Measurements from ENCODE around the gene CHRNA4. TPM values are rescaled to one million over a fixed set of nuclear protein-coding genes. Genes with fewer than 3 reads are reported as not detected.

CHRNA4 gene
- total and polyA plus RNA-seq, 2 donors (not counting 1 experiment from before 2014, with no cell fraction given), result not detected

DNA sequence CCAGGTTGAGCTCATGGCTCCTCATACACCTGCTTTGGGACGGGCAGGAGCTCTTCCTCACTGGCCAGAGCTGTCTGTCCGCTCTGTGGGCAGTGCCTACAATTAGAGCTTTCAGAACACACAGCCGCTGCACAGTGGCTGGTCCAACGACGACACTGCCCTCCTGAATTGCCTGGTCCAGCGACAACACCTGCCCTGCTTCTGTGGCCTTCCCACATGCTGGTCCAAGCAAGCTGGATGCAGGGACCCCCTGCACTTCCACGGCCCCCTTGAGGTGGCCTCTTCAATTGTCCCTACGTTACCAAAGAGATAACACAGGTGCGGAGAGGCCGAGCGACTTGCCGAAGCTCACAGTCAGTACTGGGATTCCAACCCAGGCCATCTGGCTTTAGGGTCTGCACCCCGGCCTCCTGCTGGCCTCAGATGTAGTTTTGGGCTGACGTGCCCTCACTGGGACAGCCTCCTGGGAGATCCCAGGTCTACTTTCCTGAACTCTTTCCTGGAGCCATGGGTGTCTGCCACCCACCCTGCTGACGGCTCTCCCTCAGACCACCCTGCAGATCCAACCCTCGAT lies 1.4 kb upstream of the CHRNA4 start:
- H3K4me1 ChIP-seq (ENCODE audit: control insufficient read depth, extremely low read depth, insufficient read depth, low read length), result no peaks in the 10 kb centered on the region
- H2AFZ ChIP-seq (ENCODE audit: low read length), result no peak overlapping the region
- no peak overlapping the region for H3K9ac ChIP-seq (ENCODE audit: insufficient read depth, low read length)
- H3K36me3 ChIP-seq (ENCODE audit: control insufficient read depth, insufficient read depth, low read length), result no peaks in the 10 kb centered on the region
- no peaks in the 10 kb centered on the region for H3K27me3 ChIP-seq (ENCODE audit: control insufficient read depth, insufficient read depth, low read length)
- no peaks in the 10 kb centered on the region for H4K20me1 ChIP-seq (ENCODE audit: control insufficient read depth, extremely low read depth, insufficient read depth, low read length)
- H3K27ac ChIP-seq (ENCODE audit: insufficient read depth, low read length), result no peak overlapping the region
- H3K4me2 ChIP-seq (ENCODE audit: extremely low read depth, insufficient read depth, low read length), result no peak overlapping the region
- TF ChIP-seq, protein P1, sequence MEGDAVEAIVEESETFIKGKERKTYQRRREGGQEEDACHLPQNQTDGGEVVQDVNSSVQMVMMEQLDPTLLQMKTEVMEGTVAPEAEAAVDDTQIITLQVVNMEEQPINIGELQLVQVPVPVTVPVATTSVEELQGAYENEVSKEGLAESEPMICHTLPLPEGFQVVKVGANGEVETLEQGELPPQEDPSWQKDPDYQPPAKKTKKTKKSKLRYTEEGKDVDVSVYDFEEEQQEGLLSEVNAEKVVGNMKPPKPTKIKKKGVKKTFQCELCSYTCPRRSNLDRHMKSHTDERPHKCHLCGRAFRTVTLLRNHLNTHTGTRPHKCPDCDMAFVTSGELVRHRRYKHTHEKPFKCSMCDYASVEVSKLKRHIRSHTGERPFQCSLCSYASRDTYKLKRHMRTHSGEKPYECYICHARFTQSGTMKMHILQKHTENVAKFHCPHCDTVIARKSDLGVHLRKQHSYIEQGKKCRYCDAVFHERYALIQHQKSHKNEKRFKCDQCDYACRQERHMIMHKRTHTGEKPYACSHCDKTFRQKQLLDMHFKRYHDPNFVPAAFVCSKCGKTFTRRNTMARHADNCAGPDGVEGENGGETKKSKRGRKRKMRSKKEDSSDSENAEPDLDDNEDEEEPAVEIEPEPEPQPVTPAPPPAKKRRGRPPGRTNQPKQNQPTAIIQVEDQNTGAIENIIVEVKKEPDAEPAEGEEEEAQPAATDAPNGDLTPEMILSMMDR (conservative IDR thresholded peaks at IDR 0.05 in 1 of 2, IDR thresholded peaks at IDR 0.05 in 1 of 2; ENCODE audit: low read depth in 1 of 2, low read length in 2 of 2), result no peak
- no peak for TF ChIP-seq EZH2 (IDR thresholded peaks at IDR 0.05; ENCODE audit: low read length, missing control alignments)
- H3K79me2 ChIP-seq (ENCODE audit: control insufficient read depth, insufficient read depth, low read length), result no peaks in the 10 kb centered on the region
- no peak overlapping the region for H3K4me3 ChIP-seq (replicated peaks in 1 of 4; ENCODE audit: control extremely low read depth in 1 of 4, insufficient read depth in 1 of 4, low read depth in 3 of 4, low read length in 4 of 4)
- no peaks in the 10 kb centered on the region for H3K9me3 ChIP-seq (ENCODE audit: control insufficient read depth, insufficient read depth, low read depth, low read length)
- no peak for DNase-seq (ENCODE audit: low read depth in 2 of 2)

DNA sequence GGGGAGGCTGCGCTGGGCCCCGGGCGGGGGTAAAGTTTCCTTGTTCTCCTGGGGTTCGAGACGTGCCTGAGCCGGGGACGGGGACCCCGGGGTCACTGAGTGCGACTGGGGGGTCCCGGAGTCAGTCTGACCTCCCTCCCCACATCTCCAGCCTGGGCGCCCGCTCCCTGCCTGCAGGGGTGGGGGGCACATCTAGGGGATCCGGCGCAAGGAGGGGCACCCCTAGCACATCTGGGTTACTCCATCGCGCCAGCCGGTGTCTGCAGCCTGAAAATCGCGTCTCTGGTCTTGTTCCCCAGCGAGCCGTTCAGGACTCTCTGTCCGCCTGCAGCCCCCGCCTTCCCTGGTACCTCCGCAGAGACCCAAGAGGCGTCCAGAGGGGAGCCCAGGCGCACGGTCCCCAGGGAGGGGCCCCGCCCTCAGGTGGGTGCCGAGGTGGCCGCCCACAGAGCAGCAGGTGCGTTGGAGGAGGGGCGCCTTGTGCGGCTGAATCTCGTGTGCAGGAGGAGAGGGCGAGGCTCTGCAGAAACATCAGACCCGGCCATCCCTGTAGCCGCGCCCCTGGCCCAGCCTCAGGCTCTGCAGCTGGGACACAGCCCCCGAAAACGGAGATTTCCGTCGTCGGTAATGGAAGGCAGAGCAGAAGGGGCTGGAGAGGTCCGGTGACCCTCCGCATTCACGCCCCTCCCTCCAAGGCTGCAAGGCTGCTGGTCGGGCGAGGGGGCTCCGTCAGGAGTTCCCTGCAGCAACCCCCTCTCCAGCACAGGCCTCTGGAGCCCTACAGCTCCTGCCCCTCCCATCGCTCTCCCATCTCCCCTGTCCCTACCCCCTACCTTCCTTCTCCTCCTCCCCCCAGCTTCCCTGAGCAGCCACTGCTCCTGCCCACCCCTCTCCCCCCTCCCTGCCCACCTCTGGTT lies 628 bp upstream of the CHRNA4 start:
- H3K36me3 ChIP-seq (ENCODE audit: control insufficient read depth, insufficient read depth, low read length), result no peaks in the 10 kb centered on the region
- no peak overlapping the region for H3K4me2 ChIP-seq (ENCODE audit: extremely low read depth, insufficient read depth, low read length)
- no peak overlapping the region for H3K27ac ChIP-seq (ENCODE audit: insufficient read depth, low read length)
- no peak overlapping the region for H3K4me3 ChIP-seq (replicated peaks in 1 of 4; ENCODE audit: control extremely low read depth in 1 of 4, insufficient read depth in 1 of 4, low read depth in 3 of 4, low read length in 4 of 4)
- H2AFZ ChIP-seq (ENCODE audit: low read length), result no peak overlapping the region
- no peaks in the 10 kb centered on the region for H3K4me1 ChIP-seq (ENCODE audit: control insufficient read depth, extremely low read depth, insufficient read depth, low read length)
- H3K79me2 ChIP-seq (ENCODE audit: control insufficient read depth, insufficient read depth, low read length), result no peaks in the 10 kb centered on the region
- no peak overlapping the region for H3K9ac ChIP-seq (ENCODE audit: insufficient read depth, low read length)
- DNase-seq (ENCODE audit: low read depth in 2 of 2), result no peak
- no peaks in the 10 kb centered on the region for H4K20me1 ChIP-seq (ENCODE audit: control insufficient read depth, extremely low read depth, insufficient read depth, low read length)
- H3K27me3 ChIP-seq (ENCODE audit: control insufficient read depth, insufficient read depth, low read length), result no peaks in the 10 kb centered on the region
- TF ChIP-seq, protein P1 (conservative IDR thresholded peaks at IDR 0.05 in 1 of 2, IDR thresholded peaks at IDR 0.05 in 1 of 2; ENCODE audit: low read depth in 1 of 2, low read length in 2 of 2), result no peak
- no peak for TF ChIP-seq EZH2 (IDR thresholded peaks at IDR 0.05; ENCODE audit: low read length, missing control alignments)
- no peaks in the 10 kb centered on the region for H3K9me3 ChIP-seq (ENCODE audit: control insufficient read depth, insufficient read depth, low read depth, low read length)

DNA sequence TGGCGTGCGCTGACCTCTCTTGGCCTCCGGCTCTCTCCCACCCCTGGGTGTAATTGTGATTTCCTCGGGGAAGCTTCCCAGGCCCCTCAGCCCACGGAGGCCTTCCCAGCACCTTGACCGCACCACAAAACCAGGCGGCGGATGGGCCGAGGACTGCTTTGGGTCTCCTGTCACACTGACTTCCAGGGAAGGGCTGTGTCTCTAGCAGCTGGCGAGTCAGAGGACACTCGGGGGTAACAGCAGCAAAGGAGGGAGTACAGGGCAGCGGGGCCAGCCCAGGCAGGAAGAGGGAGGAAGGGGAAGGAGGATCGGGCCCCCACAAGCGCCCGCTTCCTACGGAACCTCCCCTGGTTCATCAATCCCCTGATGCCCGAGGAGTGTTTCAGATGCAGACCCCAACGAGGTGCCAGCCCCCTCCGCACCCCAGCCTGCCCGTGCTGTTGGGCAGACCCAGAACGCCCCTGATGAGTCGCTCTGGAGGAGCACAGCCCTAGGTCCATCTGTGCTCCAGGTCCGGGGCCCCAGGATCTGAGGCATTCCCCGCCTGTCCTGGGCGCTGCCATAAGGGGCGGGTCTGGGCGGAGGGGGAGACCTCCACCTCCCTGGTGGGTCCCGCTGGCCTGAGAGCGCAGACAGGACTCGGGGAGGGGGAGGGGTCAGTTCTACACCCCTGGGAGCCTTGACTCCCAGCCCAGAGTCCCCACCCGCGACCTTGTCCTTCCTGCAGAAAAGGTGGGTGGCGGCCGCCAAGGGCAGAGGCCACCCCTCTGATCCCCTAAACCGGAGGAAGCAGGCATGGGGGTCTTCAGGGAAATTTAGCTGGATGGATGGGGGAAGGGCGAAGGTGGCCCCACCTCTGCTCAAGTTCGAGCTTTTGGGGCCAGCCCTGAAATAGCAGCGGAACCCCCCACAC lies 956 bp downstream of the CHRNA4 start:
- H3K36me3 ChIP-seq (ENCODE audit: control insufficient read depth, insufficient read depth, low read length), result no peaks in the 10 kb centered on the region
- H3K9ac ChIP-seq (ENCODE audit: insufficient read depth, low read length), result no peak overlapping the region
- H3K4me2 ChIP-seq (ENCODE audit: extremely low read depth, insufficient read depth, low read length), result no peak overlapping the region
- no peaks in the 10 kb centered on the region for H4K20me1 ChIP-seq (ENCODE audit: control insufficient read depth, extremely low read depth, insufficient read depth, low read length)
- no peaks in the 10 kb centered on the region for H3K4me1 ChIP-seq (ENCODE audit: control insufficient read depth, extremely low read depth, insufficient read depth, low read length)
- H3K4me3 ChIP-seq (replicated peaks in 1 of 4; ENCODE audit: control extremely low read depth in 1 of 4, insufficient read depth in 1 of 4, low read depth in 3 of 4, low read length in 4 of 4), result no peak overlapping the region
- no peak for DNase-seq (ENCODE audit: low read depth in 2 of 2)
- TF ChIP-seq, protein P1 (conservative IDR thresholded peaks at IDR 0.05 in 1 of 2, IDR thresholded peaks at IDR 0.05 in 1 of 2; ENCODE audit: low read depth in 1 of 2, low read length in 2 of 2), result no peak
- no peak for TF ChIP-seq EZH2 (IDR thresholded peaks at IDR 0.05; ENCODE audit: low read length, missing control alignments)
- no peaks in the 10 kb centered on the region for H3K79me2 ChIP-seq (ENCODE audit: control insufficient read depth, insufficient read depth, low read length)
- H2AFZ ChIP-seq (ENCODE audit: low read length), result no peak overlapping the region
- no peaks in the 10 kb centered on the region for H3K27me3 ChIP-seq (ENCODE audit: control insufficient read depth, insufficient read depth, low read length)
- no peak overlapping the region for H3K27ac ChIP-seq (ENCODE audit: insufficient read depth, low read length)
- no peaks in the 10 kb centered on the region for H3K9me3 ChIP-seq (ENCODE audit: control insufficient read depth, insufficient read depth, low read depth, low read length)

All from fibroblast of lung (primary cell).